Endometrial microvascular endothelial cells (primary cell): ENCODE results near the gene INHBC. TPM values are rescaled to one million over a fixed set of nuclear protein-coding genes. Genes with fewer than 3 reads are reported as not detected.
"Not testable (repeated sequence)": the region's sequence is repeated elsewhere in the genome, so short reads cannot be mapped to it uniquely, and the experiment has no call there.

Experiments used
- in situ Hi-C: cut with HindIII; loops from 2 replicates; pipeline ENCODE4 v1.10.0; 2017; ENCODE audit warnings: low sequenced_read_pairs, low pct_unique_long_range_greater_than_20kb; ENCODE audit errors: inconsistent ontology term
- total RNA-seq: library from RNA; depleted of rRNA; stranded (reverse); fragments of >200 nt; gene quantifications from one replicate; pipeline ENCODE4 v1.2.3, GENCODE V29; 2015; ENCODE audit errors: inconsistent ontology term

The INHBC gene
- total RNA-seq, 1 donor from 2014 or later, result not detected

- in situ Hi-C loops, result no loop called here
Observed at GRCh38 chr12:57420482-57420881, 14.1 kb upstream of the INHBC start.

GRCh38 chr12:57426948-57427347 is 7.6 kb upstream of the INHBC start:
- in situ Hi-C loops, result not testable (repeated sequence)

- in situ Hi-C loops, result no loop called here
Observed at GRCh38 chr12:57428965-57429364, 5.6 kb upstream of the INHBC start.

- in situ Hi-C loops, result no loop called here
Observed at GRCh38 chr12:57429473-57430111, 5.0 kb upstream of the INHBC start.

- in situ Hi-C loops, result no loop called here
Observed at GRCh38 chr12:57430112-57430930, 4.3 kb upstream of the INHBC start.

- in situ Hi-C loops, result no loop called here
Observed at GRCh38 chr12:57430931-57431566, 3.5 kb upstream of the INHBC start, which contains the start of gene R3HDM2. Gene R3HDM2 (minus strand): TSS chr12:57431043. CDS start chr12:57310428, 120,615 bp downstream.

GRCh38 chr12:57431654-57432188 is 2.9 kb upstream of the INHBC start:
- in situ Hi-C loops, result no loop called here

- in situ Hi-C loops, result no loop called here
Observed at GRCh38 chr12:57433370-57433769, 1.2 kb upstream of the INHBC start.

GRCh38 chr12:57435293-57435692 is 709 bp downstream of the INHBC start:
- in situ Hi-C loops, result no loop called here

- in situ Hi-C loops, result no loop called here
Observed at GRCh38 chr12:57438400-57438799, 3.8 kb downstream of the INHBC start.

GRCh38 chr12:57439762-57440266 is 5.2 kb downstream of the INHBC start:
- in situ Hi-C loops, result no loop called here

GRCh38 chr12:57441393-57441792 is 6.8 kb downstream of the INHBC start:
- in situ Hi-C loops, result not testable (repeated sequence)

- in situ Hi-C loops, result no loop called here
Observed at GRCh38 chr12:57441846-57442427, 7.4 kb downstream of the INHBC start.

GRCh38 chr12:57444337-57444736 is 9.8 kb downstream of the INHBC start:
- in situ Hi-C loops, result not testable (repeated sequence)

- in situ Hi-C loops, result no loop called here
Observed at GRCh38 chr12:57444744-57445143, 10.2 kb downstream of the INHBC start.

GRCh38 chr12:57446292-57446960 is 11.8 kb downstream of the INHBC start:
- in situ Hi-C loops, result no loop called here

GRCh38 chr12:57448669-57449068 is 14.1 kb downstream of the INHBC start:
- in situ Hi-C loops, result no loop called here

GRCh38 chr12:57449375-57449774 is 14.8 kb downstream of the INHBC start:
- in situ Hi-C loops, result no loop called here

- in situ Hi-C loops, result no loop called here
Observed at GRCh38 chr12:57450057-57450456, 15.5 kb downstream of the INHBC start.
